GM18858 (cell line): Measurements from ENCODE around the gene C12orf76.

Source experiments
- ATAC-seq: cut with Tn5 transposase; IDR thresholded peaks from one replicate; pipeline ENCODE4 v1.9.1; 2021; ENCODE audit not compliant: unreplicated experiment

C12orf76 gene

DNA sequence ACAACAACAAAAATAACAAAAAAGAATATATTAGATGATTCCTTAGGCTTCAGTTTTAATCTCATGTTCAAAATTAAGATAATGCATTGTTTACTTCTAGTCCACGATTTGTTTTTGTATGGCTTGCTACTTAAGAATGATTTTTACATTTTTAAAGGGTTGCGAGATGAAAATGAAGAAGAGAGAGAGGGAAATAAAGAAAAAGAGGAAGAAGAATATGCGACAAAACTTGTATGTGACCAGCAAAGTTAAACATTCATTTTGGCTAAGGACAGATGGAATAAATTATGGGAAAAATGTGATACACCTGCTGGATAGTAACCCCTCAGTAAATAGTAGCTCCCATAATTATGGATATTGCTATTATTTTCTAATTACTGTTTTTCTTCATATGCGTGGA, 50.9 kb downstream of the C12orf76 start:
- no peak for ATAC-seq

DNA sequence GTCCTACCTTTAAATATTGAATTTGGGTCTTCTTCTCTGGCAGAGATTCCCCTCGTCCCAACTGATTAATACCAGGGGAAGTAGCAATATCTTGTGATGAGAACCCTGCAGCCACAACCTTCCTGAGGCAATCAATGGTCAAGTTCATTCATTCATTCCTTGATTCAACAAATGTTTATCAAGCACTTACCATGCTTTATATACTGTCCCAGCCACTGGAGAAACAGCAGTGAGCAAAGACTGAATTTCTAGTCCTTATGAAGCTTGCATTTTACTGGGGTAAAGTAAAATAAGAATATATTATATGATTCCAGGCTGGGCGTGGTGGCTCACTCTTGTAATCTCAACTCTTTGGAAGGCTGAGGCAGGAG, 51.9 kb downstream of the C12orf76 start:
- ATAC-seq = no peak

DNA sequence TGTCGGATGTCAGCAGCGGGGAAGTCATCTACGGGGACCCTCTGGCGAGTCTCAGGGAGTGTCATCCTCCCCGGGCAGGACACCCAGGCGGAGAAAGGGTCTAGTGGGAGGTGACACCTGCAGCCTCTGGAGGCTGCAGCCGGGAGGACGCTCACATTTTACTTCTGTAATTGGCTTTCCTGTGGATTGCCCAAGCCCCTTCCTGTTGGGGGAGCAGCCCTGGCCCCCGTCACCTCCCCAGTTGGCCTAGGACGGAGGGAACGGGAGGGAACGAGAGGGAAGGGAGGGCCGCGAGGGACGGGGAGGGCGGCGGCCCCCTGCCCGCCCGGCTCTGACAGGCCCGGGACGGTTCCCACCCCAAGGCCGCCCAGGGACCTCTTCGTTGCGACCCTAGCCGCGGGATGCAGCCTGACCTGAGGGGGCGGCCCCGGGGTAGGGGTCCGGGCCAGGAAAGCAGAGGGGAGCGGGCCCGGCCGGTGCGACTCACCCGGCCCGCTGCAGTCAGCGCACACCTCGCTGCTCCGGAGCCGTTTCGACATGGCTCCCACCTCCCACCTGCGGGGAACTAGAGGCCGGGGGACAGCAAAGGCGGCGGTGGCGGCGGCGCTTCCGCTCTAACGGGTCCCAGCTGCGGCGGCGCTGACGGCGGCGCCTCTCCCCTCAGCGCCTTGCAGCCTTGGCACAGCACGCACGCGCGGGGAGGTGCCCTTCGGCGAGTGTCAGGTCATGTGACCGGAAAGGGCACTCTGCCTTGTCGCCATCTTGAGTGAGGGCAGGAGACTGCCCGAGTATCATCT, 52.4 kb downstream of the C12orf76 start, which contains the start of gene GIT2:
TSS of gene GIT2 (minus strand) at position 683 of the 797 bp plus-strand sequence. CDS start at position 539, 144 bp downstream.
- ATAC-seq = peak; percentile 58

DNA sequence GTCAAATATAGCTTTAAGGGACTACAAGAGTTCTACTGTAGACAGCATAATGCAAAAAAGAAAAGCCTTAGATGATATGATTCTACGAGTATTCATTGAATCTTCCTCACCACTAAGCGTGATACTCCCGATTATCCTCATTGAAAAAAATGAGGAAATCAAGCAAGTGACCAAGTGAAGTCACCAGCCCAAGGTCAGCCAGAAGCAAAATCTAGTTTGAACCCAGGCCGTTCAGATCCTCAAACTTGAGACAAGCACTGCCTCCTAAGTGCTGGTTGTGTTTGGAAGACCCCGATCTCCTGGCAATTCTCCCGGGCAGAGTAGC, 53.0 kb downstream of the C12orf76 start:
- ATAC-seq = no peak

DNA sequence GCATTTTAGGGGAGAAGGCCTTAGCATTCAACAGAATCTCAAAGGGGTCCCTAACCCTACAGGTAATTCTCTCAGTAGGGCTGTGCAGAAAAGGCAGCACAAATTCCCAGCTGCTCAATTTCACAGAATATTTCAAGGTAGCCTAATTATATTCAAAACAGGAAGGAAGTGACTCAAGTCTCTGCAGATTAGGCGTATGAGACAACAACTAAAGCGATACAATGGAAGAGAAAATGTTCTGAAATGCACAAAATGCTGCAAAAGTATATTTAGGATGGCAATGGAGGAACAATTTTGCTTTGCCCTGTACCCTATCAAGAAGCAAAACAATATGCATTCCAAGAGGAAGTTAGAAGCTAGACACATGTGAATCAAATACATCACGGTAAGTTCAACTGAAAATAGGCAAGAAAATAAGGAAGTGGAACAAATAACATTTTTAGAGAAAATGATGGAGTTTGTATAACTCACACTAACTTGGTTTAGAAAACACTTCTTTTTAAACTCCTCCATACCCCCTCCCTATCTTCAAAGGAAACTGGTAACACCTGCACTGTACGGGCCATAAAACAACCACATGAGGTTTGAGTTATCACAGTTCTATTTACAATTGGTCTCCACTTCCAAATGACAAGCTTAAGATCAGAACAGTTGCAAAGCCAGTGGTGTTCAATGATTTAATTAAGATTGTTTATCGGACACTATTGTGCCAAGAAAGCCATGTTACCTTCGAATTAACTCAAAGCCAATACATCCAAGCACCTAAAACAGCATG, 53.7 kb downstream of the C12orf76 start:
- ATAC-seq = no peak

DNA sequence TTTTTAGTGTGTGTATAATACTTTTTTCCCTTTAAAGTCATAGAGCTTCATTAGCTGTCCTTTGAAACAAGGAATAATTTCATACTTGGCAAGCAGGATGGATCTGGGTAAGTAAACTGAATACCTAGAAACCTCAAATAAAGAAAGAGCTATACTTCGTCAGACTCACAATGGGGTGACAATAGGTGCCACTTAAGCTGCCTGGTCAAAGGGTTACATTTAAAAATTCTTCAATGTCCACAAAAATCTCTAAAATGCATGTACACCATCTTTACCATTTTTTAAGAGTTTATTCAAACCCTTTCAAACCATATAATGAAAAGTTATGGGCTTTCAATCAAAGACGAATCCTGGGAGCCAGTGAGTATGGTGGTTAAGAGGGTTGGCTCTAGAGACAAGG, 55.2 kb downstream of the C12orf76 start:
- no peak for ATAC-seq

DNA sequence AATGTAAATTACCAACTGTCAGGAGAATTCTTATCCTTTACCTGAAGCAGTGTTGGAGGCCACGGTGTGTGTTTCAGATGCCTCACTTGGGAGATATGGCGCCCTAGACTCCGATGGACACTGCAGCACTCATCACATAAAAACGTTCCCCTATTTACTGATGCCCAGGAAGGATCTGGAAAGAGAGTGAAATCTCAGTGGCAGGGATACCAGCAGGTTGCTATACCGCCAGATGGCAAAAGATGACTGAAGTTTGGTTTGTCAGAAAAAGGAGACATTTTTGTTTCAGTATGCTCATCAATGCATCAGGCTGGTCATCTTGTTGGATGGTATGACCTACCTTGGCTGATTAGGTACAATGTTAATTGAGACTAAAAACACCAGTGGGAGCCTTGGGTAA, 56.7 kb downstream of the C12orf76 start:
- ATAC-seq = no peak
